MCF 10A (cell line): ENCODE data around the gene BORCS5. TPM values are rescaled to one million over a fixed set of nuclear protein-coding genes. Genes with fewer than 3 reads are reported as not detected.

ENCODE experiments used
- BruUV-seq: library from RNA; stranded (reverse); fragments of 400-500 nt; replicated peaks from 2 replicates; lab custom pipeline; 2021; lab: Mats Ljungman, UMichigan
- CTCF ChIA-PET: fragments of 300-600 bp; sonication (Branson Sonifier 250); formaldehyde crosslinking; extraction: SDS; loops from one replicate; lab custom pipeline; 2021; ENCODE audit warnings: antibody characterized with exemption, inconsistent platforms; lab: Yijun Ruan, JAX
- POLR2A ChIA-PET: fragments of 300-600, 350-650 bp; sonication (Branson Sonifier 250); formaldehyde crosslinking; extraction: SDS; loops from one replicate; lab custom pipeline; 2020; ENCODE audit warnings: antibody characterized with exemption, inconsistent platforms; lab: Yijun Ruan, JAX
- DNase-seq: peaks from one replicate; pipeline ENCODE4 v3.0.0-alpha.2; 2018; ENCODE audit not compliant: unreplicated experiment
- H3K27ac Mint-ChIP-seq: one replicate; pipeline ENCODE4 v1.8.0; 2022; ENCODE audit warnings: mild to moderate bottlenecking, low read depth, mixed read lengths; ENCODE audit not compliant: unreplicated experiment
- H3K27me3 Mint-ChIP-seq: one replicate; pipeline ENCODE4 v1.8.0; 2022; ENCODE audit warnings: mixed read lengths; ENCODE audit not compliant: insufficient read depth, unreplicated experiment
- H3K36me3 Mint-ChIP-seq: one replicate; pipeline ENCODE4 v1.8.0; 2022; ENCODE audit warnings: mild to moderate bottlenecking, moderate library complexity, mixed read lengths; ENCODE audit not compliant: insufficient read depth, unreplicated experiment
- H3K4me1 Mint-ChIP-seq: one replicate; pipeline ENCODE4 v1.8.0; 2022; ENCODE audit warnings: mixed read lengths; ENCODE audit not compliant: insufficient read depth, unreplicated experiment
- H3K4me3 Mint-ChIP-seq: one replicate; pipeline ENCODE4 v1.8.0; 2022; ENCODE audit warnings: mild to moderate bottlenecking, moderate library complexity, mixed read lengths; ENCODE audit not compliant: unreplicated experiment
- H3K9me3 Mint-ChIP-seq: one replicate; pipeline ENCODE4 v1.8.0; 2022; ENCODE audit warnings: mixed read lengths; ENCODE audit not compliant: unreplicated experiment
- CTCF ChIP-seq: fragments of 200-600 bp; IDR thresholded peaks from one replicate; pipeline ENCODE4 v1.8.0; 2022; ENCODE audit warnings: antibody characterized with exemption, mild to moderate bottlenecking; ENCODE audit not compliant: unreplicated experiment
- intact Hi-C: fragments of 100-400 bp; cut with micrococcal nuclease; formaldehyde crosslinking; loops from 2 replicates; pipeline ENCODE4 v1.14.1; 2022
- total RNA-seq: library from RNA; stranded (reverse); gene quantifications from 2 replicates; pipeline ENCODE4 v1.2.3, GENCODE V29; 2022

The BORCS5 gene
- total RNA-seq, 1 experiment from 2014 or later = 11.0 TPM

- no TSS peak for BruUV-seq
- Mint-ChIP-seq H3K27me3 (no peaks in the 10 kb centered on the region), H3K9me3 (no peaks in the 10 kb centered on the region), H3K4me3 (no peak overlapping the region), H3K36me3 (peaks cover 15% of the 10 kb centered on the region), H3K27ac (peak overlapping the region; percentile 64), H3K4me1 (peaks cover 5% of the 10 kb centered on the region)
- intact Hi-C loops = no loop called here
- TF ChIP-seq CTCF = no peak
- DNase-seq = no peak
- POLR2A ChIA-PET = interaction anchor here (0.9 to 3.1 kb wide), 2 partner anchors 7 to 333 kb away, joined by 3 to 34 read pairs; partner anchors contain the start of gene BORCS5
- CTCF ChIA-PET = interaction anchor here (0.6 kb wide), 1 partner anchor 331 kb away, joined by 3 read pairs; no protein-coding TSS in a partner anchor
Observed at GRCh38 chr12:12364787-12365445, 8.0 kb downstream of the BORCS5 start.

GRCh38 chr12:12365446-12365802 lies 8.5 kb downstream of the BORCS5 start:
- POLR2A ChIA-PET = interaction anchor here (0.9 to 3.1 kb wide), 3 partner anchors 8 to 353 kb away, joined by 3 to 34 read pairs (median 3); partner anchors contain the start of gene BORCS5
- TF ChIP-seq CTCF = no peak
- Mint-ChIP-seq H3K9me3 (no peaks in the 10 kb centered on the region), H3K27ac (no peak overlapping the region), H3K36me3 (peaks cover 15% of the 10 kb centered on the region), H3K27me3 (no peaks in the 10 kb centered on the region), H3K4me3 (no peak overlapping the region), H3K4me1 (peaks cover 5% of the 10 kb centered on the region)
- CTCF ChIA-PET = interaction anchor here (0.6 kb wide), 1 partner anchor 330 kb away, joined by 3 read pairs; no protein-coding TSS in a partner anchor
- intact Hi-C loops = no loop called here
- no TSS peak for BruUV-seq
- DNase-seq = no peak

GRCh38 chr12:12365931-12366431 lies 9.1 kb downstream of the BORCS5 start:
- H3K27me3 Mint-ChIP-seq = no peaks in the 10 kb centered on the region
- no peak overlapping the region for H3K4me3 Mint-ChIP-seq
- intact Hi-C loops = no loop called here
- TF ChIP-seq CTCF = no peak
- peaks cover 5% of the 10 kb centered on the region for H3K4me1 Mint-ChIP-seq
- no peak overlapping the region for H3K27ac Mint-ChIP-seq
- no peak for DNase-seq
- no peaks in the 10 kb centered on the region for H3K9me3 Mint-ChIP-seq
- H3K36me3 Mint-ChIP-seq = peaks cover 16% of the 10 kb centered on the region
- ChIA-PET CTCF (interaction anchor here (1.1 kb wide), 1 partner anchor 10 kb away, joined by 4 read pairs; no protein-coding TSS in a partner anchor), POLR2A (interaction anchor here (0.9 to 3.1 kb wide), 3 partner anchors 8 to 353 kb away, joined by 3 to 34 read pairs (median 3); partner anchors contain the start of gene BORCS5)
- BruUV-seq = no TSS peak
